Neural cell (in vitro differentiated cells): ENCODE data around the gene ANXA9. TPM values are rescaled to one million over a fixed set of nuclear protein-coding genes. Genes with fewer than 3 reads are reported as not detected.
A peak's percentile ranks its signal among the peaks of the same experiment; 100 is the strongest.

Experiments used
- H2AFZ ChIP-seq: fragments of 200-600, 300-800 bp; sonication (generic), shearing (Covaris generic); 2 replicates; pipeline ENCODE4 v1.6.0; 2014; ENCODE audit warnings: low read depth, mild to moderate bottlenecking, antibody characterized with exemption, low read length, moderate library complexity
- H3F3A ChIP-seq: fragments of 200-600 bp; shearing (Covaris generic); 2 replicates; pipeline ENCODE4 v1.6.1; 2016; ENCODE audit warnings: mild to moderate bottlenecking, moderate library complexity, mixed read lengths, antibody characterized with exemption, low read length; ENCODE audit not compliant: insufficient read depth, poor library complexity, severe bottlenecking
- H3K27ac ChIP-seq: fragments of 200-600, 300-800 bp; sonication (generic), shearing (Covaris generic); 2 replicates; pipeline ENCODE4 v1.5.1; 2014; ENCODE audit warnings: mild to moderate bottlenecking, low read length, moderate library complexity
- H3K27me3 ChIP-seq: fragments of 300-800, 200-600 bp; sonication (generic), shearing (Covaris generic); 2 replicates; pipeline ENCODE4 v1.6.0; 2014; ENCODE audit warnings: mild to moderate bottlenecking, low read depth, low read length, moderate library complexity; ENCODE audit not compliant: insufficient read depth
- H3K36me3 ChIP-seq: fragments of 300-800, 200-600 bp; sonication (generic), shearing (Covaris generic); 2 replicates; pipeline ENCODE4 v1.5.1; 2014; ENCODE audit warnings: mild to moderate bottlenecking, antibody characterized with exemption, low read length, moderate library complexity; ENCODE audit not compliant: insufficient read depth
- H3K4me2 ChIP-seq: fragments of 300-800, 200-600 bp; sonication (generic), shearing (Covaris generic); 2 replicates; pipeline ENCODE4 v1.6.0; 2014; ENCODE audit warnings: mild to moderate bottlenecking, low read length
- H3K4me3 ChIP-seq: fragments of 300-800, 200-600 bp; sonication (generic), shearing (Covaris generic); 2 replicates; pipeline ENCODE4 v1.5.1; 2014; ENCODE audit warnings: mild to moderate bottlenecking, low read length, moderate library complexity
- H3K79me2 ChIP-seq: fragments of 200-600 bp; shearing (Covaris generic); replicated peaks from 2 replicates; pipeline ENCODE4 v1.6.0; 2014; ENCODE audit warnings: mild to moderate bottlenecking, low read length, moderate library complexity; ENCODE audit not compliant: insufficient read depth
- H3K9ac ChIP-seq: fragments of 300-800, 200-600 bp; sonication (generic), shearing (Covaris generic); 2 replicates; pipeline ENCODE4 v1.6.1; 2016; ENCODE audit warnings: mild to moderate bottlenecking, low read length, mixed read lengths
- H3K9me2 ChIP-seq: fragments of 200-600 bp; shearing (Covaris generic); 2 replicates; pipeline ENCODE4 v1.6.1; 2016; ENCODE audit warnings: mild to moderate bottlenecking, low read length, mixed read lengths; ENCODE audit not compliant: insufficient read depth
- H3K9me3 ChIP-seq: fragments of 200-600, 300-800 bp; sonication (generic), shearing (Covaris generic); 2 replicates; pipeline ENCODE4 v1.6.1; 2016; ENCODE audit warnings: mild to moderate bottlenecking, mixed run types, low read length, moderate library complexity, mixed read lengths
- H4K20me1 ChIP-seq: fragments of 200-600 bp; shearing (Covaris generic); 2 replicates; pipeline ENCODE4 v1.6.1; 2016; ENCODE audit warnings: mild to moderate bottlenecking, mixed run types; ENCODE audit not compliant: insufficient read depth
- CTCF ChIP-seq: fragments of 450-650 bp; IDR thresholded peaks from 2 replicates; pipeline ENCODE4 v1.5.1; 2014; ENCODE audit warnings: antibody characterized with exemption, mild to moderate bottlenecking, moderate library complexity; ENCODE audit not compliant: poor library complexity, severe bottlenecking
- EP300 ChIP-seq: fragments of 450-650 bp; conservative IDR thresholded peaks from 2 replicates; pipeline ENCODE4 v1.6.1; 2014; ENCODE audit warnings: antibody characterized with exemption, mild to moderate bottlenecking, moderate library complexity; ENCODE audit not compliant: poor library complexity, severe bottlenecking
- EZH2 ChIP-seq: fragments of 200-600, 300-800 bp; shearing (Covaris generic), sonication (generic); IDR thresholded peaks from 2 replicates; pipeline ENCODE4 v1.6.1; 2014; ENCODE audit warnings: antibody characterized with exemption, low read length, borderline replicate concordance, mild to moderate bottlenecking; ENCODE audit not compliant: insufficient read depth, poor library complexity, severe bottlenecking
- MXI1 ChIP-seq: fragments of 450-650 bp; conservative IDR thresholded peaks from 2 replicates; pipeline ENCODE4 v1.6.1; 2014; ENCODE audit warnings: antibody characterized with exemption, mild to moderate bottlenecking; ENCODE audit not compliant: poor library complexity, severe bottlenecking
- POLR2AphosphoS5 ChIP-seq: IDR thresholded peaks from 2 replicates; pipeline ENCODE4 v1.6.1; 2012
- RAD21 ChIP-seq: fragments of 450-650 bp; conservative IDR thresholded peaks from 2 replicates; pipeline ENCODE4 v1.6.1; 2014; ENCODE audit warnings: antibody characterized with exemption, mild to moderate bottlenecking, moderate library complexity
- REST ChIP-seq: IDR thresholded peaks from 2 replicates; pipeline ENCODE4 v1.6.1; 2012; ENCODE audit warnings: borderline replicate concordance
- SMC3 ChIP-seq: fragments of 450-650 bp; conservative IDR thresholded peaks from 2 replicates; pipeline ENCODE4 v1.6.1; 2014; ENCODE audit warnings: antibody characterized with exemption, mild to moderate bottlenecking, moderate library complexity; ENCODE audit not compliant: poor library complexity
- TAF1 ChIP-seq: IDR thresholded peaks from 2 replicates; pipeline ENCODE4 v1.6.1; 2012; ENCODE audit warnings: low read depth
- polyA plus RNA-seq: library from polyadenylated mRNA; depleted of rRNA; stranded (reverse); fragments of >200 nt; gene quantifications from 2 replicates; pipeline ENCODE4 v1.2.3, GENCODE V29; 2014

The ANXA9 gene
- polyA plus RNA-seq, 1 donor from 2014 or later = not detected

GRCh38 chr1:151013518-151013917, 31.4 kb downstream of the ANXA9 start:
- Histone ChIP-seq H2AFZ (no peak overlapping the region), H3K4me2 (no peak overlapping the region), H3K9ac (no peak overlapping the region), H3K27ac (no peak overlapping the region), H3F3A (no peaks in the 10 kb centered on the region), H3K79me2 (peaks cover 6% of the 10 kb centered on the region), H3K4me3 (no peak overlapping the region), H3K9me2 (no peaks in the 10 kb centered on the region), H3K9me3 (no peaks in the 10 kb centered on the region), H3K36me3 (no peaks in the 10 kb centered on the region), H4K20me1 (no peaks in the 10 kb centered on the region), H3K27me3 (no peaks in the 10 kb centered on the region)
- TF ChIP-seq TAF1 (no peak), MXI1 (no peak), SMC3 (no peak), EP300 (no peak), CTCF (no peak), EZH2 (no peak), RAD21 (no peak), POLR2AphosphoS5 (no peak), REST (no peak)

- TF ChIP-seq CTCF = peak; percentile 69
- peak; percentile 77 for TF ChIP-seq SMC3
- peak; percentile 70 for TF ChIP-seq RAD21
- TF ChIP-seq EP300 = no peak
- Histone ChIP-seq H3K27me3 (no peaks in the 10 kb centered on the region), H4K20me1 (no peaks in the 10 kb centered on the region), H3K9me3 (no peaks in the 10 kb centered on the region), H2AFZ (no peak overlapping the region), H3K27ac (no peak overlapping the region), H3F3A (no peaks in the 10 kb centered on the region), H3K79me2 (no peaks in the 10 kb centered on the region), H3K9ac (no peak overlapping the region), H3K36me3 (no peaks in the 10 kb centered on the region), H3K9me2 (no peaks in the 10 kb centered on the region), H3K4me2 (no peak overlapping the region), H3K4me3 (no peak overlapping the region)
Measured at GRCh38 chr1:151024540-151025146, 42.6 kb downstream of the ANXA9 start.
